Keratinocyte (primary cell): ENCODE data around the gene ATP8A2.

Experiments
- EZH2 ChIP-seq: IDR thresholded peaks from one replicate; pipeline ENCODE4 v1.6.1; 2012; ENCODE audit warnings: inconsistent platforms, mild to moderate bottlenecking, low read length, moderate library complexity
- TF ChIP-seq, protein P1 (sequence below), 3 experiments: IDR thresholded peaks in 1 of 3; conservative IDR thresholded peaks in 1 of 3; optimal IDR thresholded peaks in 1 of 3; 2 replicates in 2 of 3; 3 replicates in 1 of 3; pipeline versions ENCODE3 to v1.5.1; 2011; ENCODE audit warnings: low read length in 3 of 3, mild to moderate bottlenecking in 3 of 3, moderate library complexity in 2 of 3, control low read depth in 1 of 3, inconsistent platforms in 1 of 3; ENCODE audit not compliant: insufficient read depth in 2 of 3; ENCODE audit errors: extremely low read depth in 1 of 3

DNA sequence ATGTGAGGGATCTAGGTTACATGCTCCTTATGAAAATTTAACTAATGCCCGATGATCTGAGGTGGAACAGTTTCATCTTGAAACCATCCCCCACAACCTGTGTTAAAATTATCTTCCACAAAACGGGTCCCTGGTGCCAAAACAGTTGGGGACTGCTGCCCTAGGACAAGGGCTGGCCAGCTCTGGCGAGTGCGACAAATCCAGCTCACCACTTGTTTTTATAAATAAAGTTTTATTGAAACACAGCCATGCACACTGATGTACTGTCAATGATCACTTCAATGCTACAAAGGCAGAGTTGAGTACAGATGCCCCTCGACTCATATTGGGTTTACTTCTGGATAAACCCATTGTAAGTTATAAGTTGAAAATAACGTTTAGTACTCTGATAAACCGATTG lies 235.3 kb downstream of the ATP8A2 start:
- TF ChIP-seq, protein P1, sequence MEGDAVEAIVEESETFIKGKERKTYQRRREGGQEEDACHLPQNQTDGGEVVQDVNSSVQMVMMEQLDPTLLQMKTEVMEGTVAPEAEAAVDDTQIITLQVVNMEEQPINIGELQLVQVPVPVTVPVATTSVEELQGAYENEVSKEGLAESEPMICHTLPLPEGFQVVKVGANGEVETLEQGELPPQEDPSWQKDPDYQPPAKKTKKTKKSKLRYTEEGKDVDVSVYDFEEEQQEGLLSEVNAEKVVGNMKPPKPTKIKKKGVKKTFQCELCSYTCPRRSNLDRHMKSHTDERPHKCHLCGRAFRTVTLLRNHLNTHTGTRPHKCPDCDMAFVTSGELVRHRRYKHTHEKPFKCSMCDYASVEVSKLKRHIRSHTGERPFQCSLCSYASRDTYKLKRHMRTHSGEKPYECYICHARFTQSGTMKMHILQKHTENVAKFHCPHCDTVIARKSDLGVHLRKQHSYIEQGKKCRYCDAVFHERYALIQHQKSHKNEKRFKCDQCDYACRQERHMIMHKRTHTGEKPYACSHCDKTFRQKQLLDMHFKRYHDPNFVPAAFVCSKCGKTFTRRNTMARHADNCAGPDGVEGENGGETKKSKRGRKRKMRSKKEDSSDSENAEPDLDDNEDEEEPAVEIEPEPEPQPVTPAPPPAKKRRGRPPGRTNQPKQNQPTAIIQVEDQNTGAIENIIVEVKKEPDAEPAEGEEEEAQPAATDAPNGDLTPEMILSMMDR (optimal IDR thresholded peaks at IDR 0.05 in 1 of 3, IDR thresholded peaks at IDR 0.05 in 1 of 3, conservative IDR thresholded peaks at IDR 0.05 in 1 of 3; ENCODE audit: extremely low read depth in 1 of 3, insufficient read depth in 2 of 3, low read length in 3 of 3), result no peak
- no peak for TF ChIP-seq EZH2
